IPS-18c (cell line): ENCODE data around the gene ZNF878.
"Not testable (repeated sequence)": the region's sequence is repeated elsewhere in the genome, so short reads cannot be mapped to it uniquely, and the experiment has no call there.

Source experiments
- H3K4me3 ChIP-seq: 2 replicates; pipeline ENCODE4 v1.7.0; 2013; ENCODE audit warnings: low read depth, mild to moderate bottlenecking, low read length, moderate library complexity; ENCODE audit not compliant: insufficient read depth
- H3K9me3 ChIP-seq: one replicate; pipeline ENCODE4 v1.6.1; 2013; ENCODE audit warnings: mild to moderate bottlenecking, low read length, moderate library complexity; ENCODE audit not compliant: control insufficient read depth, insufficient read depth

The ZNF878 gene

DNA sequence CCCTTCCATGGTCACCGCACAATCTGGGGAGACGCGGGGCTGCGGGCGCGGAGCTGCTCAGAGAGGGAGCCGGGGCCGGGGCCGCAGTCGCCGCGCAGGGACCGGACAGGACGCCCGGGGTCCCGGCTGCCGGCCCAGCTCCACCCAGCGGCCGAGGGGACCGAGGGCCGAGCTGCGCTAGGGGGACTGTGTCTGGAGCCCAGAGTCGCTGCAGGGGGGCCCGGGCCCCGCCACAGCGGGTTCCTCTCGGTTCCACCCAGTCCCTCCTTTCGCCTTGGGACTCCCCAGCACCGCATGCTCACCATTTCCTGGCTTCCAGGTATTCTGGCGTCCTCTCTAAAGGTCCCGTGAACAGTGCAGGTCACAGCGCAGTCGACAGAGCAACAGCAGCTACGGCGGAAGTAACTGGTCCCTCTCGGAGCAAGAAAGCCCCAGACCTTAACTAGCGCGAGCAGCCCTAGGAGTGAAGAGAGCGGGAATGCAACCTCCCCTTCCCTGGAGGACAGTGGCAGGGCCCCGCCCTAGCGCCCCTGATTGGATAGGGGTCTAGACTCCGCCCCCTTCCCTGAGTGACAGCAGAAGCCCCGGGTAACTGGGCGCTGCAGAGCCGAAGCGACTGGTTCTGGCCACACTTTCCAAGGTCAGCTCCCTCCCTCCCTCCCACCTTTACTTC lies at the start of gene ZNF878:
Gene ZNF878, minus strand, starts transcription at position 465 of the 673 bp plus-strand sequence. Its CDS starts 160 bp downstream, at position 305.
- Histone ChIP-seq H3K9me3 (peaks cover under 1% of the 10 kb centered on the region), H3K4me3 (peak within 1 kb of the TSS; percentile 85)

- Histone ChIP-seq H3K4me3 (no peak overlapping the region), H3K9me3 (peaks cover 10% of the 10 kb centered on the region)
Measured at GRCh38 chr19:12098040-12098439, 45.3 kb upstream of the ZNF878 start.

DNA sequence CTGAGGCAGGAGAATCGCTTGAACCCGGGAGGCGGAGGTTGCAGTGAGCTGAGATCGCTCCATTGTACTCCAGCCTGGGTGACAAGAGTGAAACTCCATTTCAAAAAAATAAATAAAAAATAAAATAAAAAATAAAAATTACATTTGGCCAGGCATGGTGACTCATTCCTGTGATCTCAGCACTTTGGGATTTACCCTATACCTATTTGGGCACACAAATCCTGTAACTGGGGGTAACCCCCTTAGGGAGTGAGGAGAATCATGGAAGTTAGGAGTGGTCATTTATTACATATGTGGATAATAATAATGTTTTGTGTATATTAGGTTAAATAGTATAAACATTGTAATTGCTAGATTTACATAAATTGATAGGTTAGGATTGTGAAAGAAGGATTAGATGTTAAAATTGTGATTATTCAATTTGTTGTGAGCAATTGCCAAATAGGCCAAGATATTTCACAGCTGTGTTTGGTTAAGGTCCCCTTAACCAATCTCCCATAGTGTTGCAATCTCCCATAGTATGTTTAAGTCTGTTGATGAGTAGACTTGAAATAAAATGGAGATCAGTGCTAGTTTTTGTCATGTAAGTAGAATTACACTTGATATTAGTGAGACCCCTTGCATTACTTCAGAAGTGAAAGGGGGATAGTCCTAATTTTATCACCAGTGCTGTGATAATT lies 42.5 kb upstream of the ZNF878 start:
- Histone ChIP-seq H3K9me3 (peaks cover 10% of the 10 kb centered on the region), H3K4me3 (no peak overlapping the region)

GRCh38 chr19:12093777-12094176 lies 41.0 kb upstream of the ZNF878 start:
- Histone ChIP-seq H3K9me3 (peaks cover 10% of the 10 kb centered on the region), H3K4me3 (no peak overlapping the region)

DNA sequence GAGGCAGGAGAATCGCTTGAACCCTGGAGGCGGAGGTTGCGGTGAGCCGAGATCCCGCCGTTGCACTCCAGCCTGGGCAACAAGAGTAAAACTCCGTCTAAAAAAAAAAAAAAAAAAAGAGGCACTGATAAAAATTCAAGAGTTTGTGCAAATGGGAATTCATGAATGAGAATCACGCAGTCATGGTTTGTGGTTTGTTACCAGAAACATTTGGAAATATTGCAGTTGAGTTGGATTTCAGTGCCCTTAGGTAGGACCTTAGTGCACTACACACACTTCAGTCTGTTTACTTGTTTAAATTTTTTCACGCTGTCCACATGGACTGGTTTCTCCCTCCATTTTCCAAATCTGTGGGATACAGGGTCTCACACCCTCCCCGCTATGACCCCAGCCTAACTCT lies 40.2 kb upstream of the ZNF878 start:
- Histone ChIP-seq H3K4me3 (peak overlapping the region; percentile 65), H3K9me3 (peaks cover 5% of the 10 kb centered on the region)

- H3K4me3 ChIP-seq: peak overlapping the region; percentile 65
Measured at GRCh38 chr19:12092065-12092867, 39.5 kb upstream of the ZNF878 start.

DNA sequence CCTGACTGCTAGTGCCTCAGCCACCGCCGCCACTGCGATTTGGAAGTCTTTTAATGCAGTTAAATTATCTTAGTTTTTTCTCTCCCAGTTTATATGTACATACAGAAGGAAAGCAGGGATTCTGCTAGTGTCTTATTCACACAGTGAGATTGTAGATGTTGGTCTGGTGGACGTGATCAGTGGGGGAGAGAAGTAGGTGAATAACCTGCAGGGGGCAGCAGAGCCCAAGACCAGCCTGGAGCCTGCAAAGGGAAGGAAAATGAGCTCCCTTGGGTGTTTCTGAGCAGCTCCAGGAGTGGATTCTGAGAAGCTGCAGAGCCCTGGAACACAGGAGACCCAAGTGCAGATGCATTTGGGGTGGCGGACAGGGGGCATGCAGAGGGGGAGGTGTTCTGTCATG lies 38.0 kb upstream of the ZNF878 start:
- H3K4me3 ChIP-seq: no peak overlapping the region
- peaks cover 4% of the 10 kb centered on the region for H3K9me3 ChIP-seq

More at GRCh38 chr19:12092065-12092867, 39.5 kb upstream of the ZNF878 start:
- H3K9me3 ChIP-seq: peaks cover 4% of the 10 kb centered on the region

DNA sequence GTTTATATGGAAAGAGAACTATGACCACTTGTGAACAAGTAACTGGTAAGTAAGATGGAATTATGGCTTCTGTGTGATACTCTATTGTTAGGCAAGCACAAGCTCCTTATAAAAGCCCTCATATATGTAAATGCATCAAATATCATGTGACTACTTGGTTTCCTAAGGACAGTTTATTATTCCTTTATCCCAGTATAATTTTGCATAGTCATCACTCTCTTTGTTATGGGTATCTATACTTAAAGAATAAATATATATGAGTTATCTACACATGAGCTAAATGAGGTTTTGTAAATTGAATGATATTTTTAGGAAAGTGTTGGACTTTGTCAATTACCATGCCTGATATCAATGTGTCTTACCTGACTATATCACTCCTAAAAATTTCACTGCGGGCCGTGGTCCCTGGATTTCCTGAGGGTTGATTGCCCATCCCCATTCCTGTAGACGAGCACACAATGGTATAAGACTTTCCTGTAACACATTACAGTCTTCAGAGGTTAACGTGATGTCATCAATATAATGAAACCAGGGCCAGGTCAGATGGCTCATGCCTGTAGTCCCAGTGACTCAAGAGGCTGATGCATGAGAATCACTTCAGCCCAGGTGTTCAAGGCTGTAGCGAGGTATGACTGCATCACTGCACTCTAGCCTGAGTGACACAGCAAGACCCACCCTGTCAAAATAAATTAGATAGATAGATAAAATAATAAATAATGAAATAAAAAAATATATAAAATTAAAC lies 32.5 kb upstream of the ZNF878 start:
- H3K9me3 ChIP-seq: no peaks in the 10 kb centered on the region
- H3K4me3 ChIP-seq: no peak overlapping the region

DNA sequence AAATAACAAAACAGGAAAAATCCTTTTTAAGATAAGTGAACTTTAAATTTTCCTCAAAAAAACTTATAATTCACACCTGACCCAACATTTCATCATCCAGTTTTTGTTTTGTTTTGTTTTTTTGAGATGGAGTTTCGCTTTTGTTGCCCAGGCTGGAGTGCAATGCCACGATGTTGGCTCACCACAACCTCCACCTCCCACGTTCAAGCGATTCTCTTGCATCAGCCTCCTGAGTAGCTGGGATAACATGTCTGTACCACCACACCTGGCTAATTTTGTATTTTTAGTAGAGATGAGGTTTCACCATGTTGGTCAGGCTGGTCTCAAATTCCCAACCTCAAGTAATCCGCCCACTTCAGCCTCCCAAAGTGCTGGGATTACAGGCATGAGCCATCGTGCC lies 30.6 kb upstream of the ZNF878 start:
- peaks cover 12% of the 10 kb centered on the region for H3K9me3 ChIP-seq
- not testable (repeated sequence) for H3K4me3 ChIP-seq

DNA sequence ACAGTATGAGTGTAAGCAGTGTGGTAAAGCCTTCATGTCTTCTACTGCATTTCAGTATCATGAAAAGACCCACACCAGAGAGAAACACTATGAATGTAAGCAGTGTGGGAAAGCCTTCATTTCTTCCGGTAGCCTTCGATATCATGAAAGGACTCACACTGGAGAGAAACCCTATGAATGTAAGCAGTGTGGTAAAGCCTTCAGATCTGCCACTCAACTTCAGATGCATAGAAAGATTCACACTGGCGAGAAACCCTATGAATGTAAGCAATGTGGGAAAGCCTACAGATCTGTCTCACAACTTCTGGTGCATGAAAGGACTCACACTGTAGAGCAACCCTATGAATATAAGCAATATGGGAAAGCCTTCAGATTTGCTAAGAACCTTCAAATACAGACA lies 24.6 kb upstream of the ZNF878 start:
- H3K4me3 ChIP-seq: no peak overlapping the region
- H3K9me3 ChIP-seq: peaks cover 62% of the 10 kb centered on the region

DNA sequence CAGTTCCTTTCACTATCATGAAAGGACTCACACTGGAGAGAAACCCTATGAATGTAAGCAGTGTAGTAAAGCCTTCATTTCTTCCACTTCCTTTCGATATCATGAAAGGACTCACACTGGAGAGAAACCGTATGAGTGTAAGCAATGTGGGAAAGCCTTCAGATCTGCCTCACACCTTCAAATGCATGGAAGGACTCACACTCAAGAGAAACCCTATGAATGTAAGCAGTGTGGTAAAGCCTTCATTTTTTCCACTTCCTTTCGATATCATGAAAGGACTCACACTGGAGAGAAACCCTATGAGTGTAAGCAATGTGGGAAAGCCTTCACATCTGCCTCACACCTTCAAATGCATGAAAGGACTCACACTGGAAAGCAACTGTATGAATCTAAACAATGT lies 23.6 kb upstream of the ZNF878 start:
- not testable (repeated sequence) for H3K4me3 ChIP-seq
- peaks cover 64% of the 10 kb centered on the region for H3K9me3 ChIP-seq

DNA sequence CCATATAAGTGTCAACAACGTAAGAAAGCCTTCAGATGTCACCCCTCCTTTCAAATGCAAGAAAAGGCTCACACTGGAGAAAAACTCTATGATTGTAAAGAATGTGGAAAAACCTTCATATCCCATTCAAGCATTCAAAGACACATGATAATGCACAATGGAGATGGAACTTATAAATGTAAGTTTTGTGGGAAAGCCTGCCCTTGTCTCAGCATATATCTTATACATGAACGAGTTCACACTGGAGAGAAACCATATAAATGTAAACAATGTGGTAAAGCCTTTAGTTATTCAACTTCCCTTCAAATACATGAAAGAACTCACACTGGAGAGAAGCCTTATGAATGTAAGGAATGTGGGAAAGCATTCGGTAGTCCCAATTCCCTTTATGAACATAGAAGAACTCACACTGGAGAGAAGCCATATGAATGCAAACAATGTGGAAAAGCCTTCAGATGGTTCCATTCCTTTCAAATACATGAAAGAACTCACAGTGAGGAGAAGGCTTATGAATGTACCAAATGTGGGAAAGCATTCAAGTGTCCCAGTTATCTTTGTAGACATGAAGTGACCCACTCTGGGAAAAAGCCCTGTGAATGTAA lies 22.9 kb upstream of the ZNF878 start:
- H3K9me3 ChIP-seq: peaks cover 64% of the 10 kb centered on the region
- no peak overlapping the region for H3K4me3 ChIP-seq

GRCh38 chr19:12064590-12065538 lies 12.1 kb upstream of the ZNF878 start, which contains the start of gene ZNF844:
Gene ZNF844 (plus strand): TSS chr19:12064731. CDS start chr19:12064874, 143 bp downstream.
- Histone ChIP-seq H3K4me3 (peak within 1 kb of the TSS; percentile 80), H3K9me3 (peaks cover 18% of the 10 kb centered on the region)

DNA sequence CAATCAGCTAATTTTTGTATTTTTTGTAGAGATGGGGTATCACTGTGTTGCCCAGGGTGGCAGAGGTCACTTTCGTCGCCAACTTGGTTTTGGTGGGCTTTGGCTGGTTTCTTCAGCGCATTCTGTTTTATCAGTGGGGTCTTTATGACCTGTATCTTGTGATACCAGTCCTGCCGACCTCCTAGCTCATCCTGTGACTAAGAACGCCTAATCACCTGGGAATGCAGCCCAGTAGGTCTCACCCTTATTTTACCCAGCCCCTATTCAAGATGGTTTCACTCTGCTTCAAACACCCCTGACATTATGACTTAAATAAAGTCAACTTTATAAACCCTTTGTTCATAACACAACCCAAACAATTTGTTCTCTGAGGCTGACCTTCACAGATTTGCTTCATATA lies 3.0 kb upstream of the ZNF878 start:
- no peak overlapping the region for H3K4me3 ChIP-seq
- H3K9me3 ChIP-seq: no peaks in the 10 kb centered on the region

- peak overlapping the region; percentile 85 for H3K4me3 ChIP-seq
- peaks cover 6% of the 10 kb centered on the region for H3K9me3 ChIP-seq
Measured at GRCh38 chr19:12052091-12052496, 667 bp downstream of the ZNF878 start.

GRCh38 chr19:12047868-12048267 lies 4.9 kb downstream of the ZNF878 start:
- Histone ChIP-seq H3K4me3 (no peak overlapping the region), H3K9me3 (peaks cover 37% of the 10 kb centered on the region)
